ENCODE measurements around the gene ASTL. TPM values are rescaled to one million over a fixed set of nuclear protein-coding genes. Genes with fewer than 3 reads are reported as not detected.

Gene ASTL
- total and polyA plus RNA-seq, 2 of the 13 experiments (the other 11 are each of a cell fraction or from before 2014, with no cell fraction given), result not detected

GRCh38 chr2:96092951-96093350, 45.4 kb downstream of the ASTL start:
- Histone ChIP-seq H3K79me2 (ENCODE audit: insufficient read depth, low read length) (no peaks in the 10 kb centered on the region), H3K9me3 (ENCODE audit: low read length) (no peaks in the 10 kb centered on the region), H3K4me3 (replicated peaks in 1 of 3; ENCODE audit: insufficient read depth in 1 of 3, low read depth in 2 of 3, low read length in 3 of 3) (no peak overlapping the region), H3K4me1 (ENCODE audit: insufficient read depth, low read length) (peaks cover 14% of the 10 kb centered on the region), H3K36me3 (replicated peaks in 1 of 2; ENCODE audit: control insufficient read depth in 1 of 2, insufficient read depth in 2 of 2, low read length in 2 of 2) (no peaks in the 10 kb centered on the region), H3K27ac (ENCODE audit: extremely low read length, insufficient read depth, low read length) (no peak overlapping the region), H3K9ac (ENCODE audit: insufficient read depth, low read depth, low read length) (no peak overlapping the region), H3K4me2 (ENCODE audit: low read depth, low read length) (no peak overlapping the region), H2AFZ (ENCODE audit: low read length) (no peak overlapping the region), H3K27me3 (ENCODE audit: control insufficient read depth in 1 of 2, insufficient read depth in 2 of 2, low read length in 2 of 2) (peaks cover 4 to 37% of the 10 kb centered on the region in 2 experiments), H4K20me1 (ENCODE audit: insufficient read depth, low read length) (no peaks in the 10 kb centered on the region)
- in situ Hi-C loops (cut with HindIII; ENCODE audit: extremely low pct_ligation_motif_present, low pct_unique_long_range_greater_than_20kb), result no loop called here
- FAIRE-seq (no peak), DNase-seq (ENCODE audit: low spot score) (no peak), ATAC-seq (no peak)
- intact Hi-C loops (cut with micrococcal nuclease; ENCODE audit: unreplicated experiment), result no loop called here
- WGBS (ENCODE audit: low lambda C conversion rate), result 51% methylated on average over 3 of the region's 3 CpGs
- TF ChIP-seq ZNF772 (CRISPR knock-in tag; IDR thresholded peaks at IDR 0.05) (no peak), ZNF570 (CRISPR knock-in tag; IDR thresholded peaks at IDR 0.05; ENCODE audit: borderline replicate concordance) (no peak), ZNF138 (CRISPR knock-in tag; IDR thresholded peaks at IDR 0.05; ENCODE audit: low read depth) (no peak), ZNF720 (CRISPR knock-in tag; IDR thresholded peaks at IDR 0.05) (no peak), GLMP (CRISPR knock-in tag; IDR thresholded peaks at IDR 0.05; ENCODE audit: borderline replicate concordance) (no peak), SOX6 (IDR thresholded peaks at IDR 0.05) (no peak), SOX6 (CRISPR knock-in tag; IDR thresholded peaks at IDR 0.05) (no peak), ZBTB38 (CRISPR knock-in tag; IDR thresholded peaks at IDR 0.05) (no peak), MED13 (CRISPR knock-in tag; IDR thresholded peaks at IDR 0.05) (no peak), TEAD2 (CRISPR knock-in tag; IDR thresholded peaks at IDR 0.05) (no peak), GPBP1L1 (CRISPR knock-in tag; IDR thresholded peaks at IDR 0.05) (no peak)
- TF ChIP-seq, protein P1, sequence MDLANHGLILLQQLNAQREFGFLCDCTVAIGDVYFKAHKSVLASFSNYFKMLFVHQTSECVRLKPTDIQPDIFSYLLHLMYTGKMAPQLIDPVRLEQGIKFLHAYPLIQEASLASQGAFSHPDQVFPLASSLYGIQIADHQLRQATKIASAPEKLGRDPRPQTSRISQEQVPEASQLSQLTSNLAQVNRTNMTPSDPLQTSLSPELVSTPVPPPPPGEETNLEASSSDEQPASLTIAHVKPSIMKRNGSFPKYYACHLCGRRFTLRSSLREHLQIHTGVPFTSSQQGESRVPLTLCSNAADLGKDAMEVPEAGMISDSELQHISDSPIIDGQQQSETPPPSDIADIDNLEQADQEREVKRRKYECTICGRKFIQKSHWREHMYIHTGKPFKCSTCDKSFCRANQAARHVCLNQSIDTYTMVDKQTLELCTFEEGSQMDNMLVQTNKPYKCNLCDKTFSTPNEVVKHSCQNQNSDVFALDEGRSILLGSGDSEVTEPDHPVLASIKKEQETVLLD (CRISPR knock-in tag; IDR thresholded peaks at IDR 0.05; ENCODE audit: low read depth), result no peak
- BruUV-seq (replicated peaks), result no TSS peak
- ChIA-PET POLR2A (no interaction called here), CTCF (ENCODE audit: low intra/inter-chr PET ratio, low total read pairs) (no interaction called here)
